NCI-H1417 treated with DMSO at 0.1 percent for 48 hours (cell line): Measurements from ENCODE around the gene PROC.
"Not testable (repeated sequence)": the region's sequence is repeated elsewhere in the genome, so short reads cannot be mapped to it uniquely, and the experiment has no call there.

ENCODE experiments used
- DNase-seq: peaks from one replicate; lab custom pipeline; 2025; lab: John Stamatoyannopoulos, UW

The PROC gene

GRCh38 chr2:127428057-127428814, 10.0 kb downstream of the PROC start:
- DNase-seq, result no peak

GRCh38 chr2:127428815-127429109, 10.5 kb downstream of the PROC start:
- no peak for DNase-seq

GRCh38 chr2:127429291-127429690, 11.1 kb downstream of the PROC start:
- no peak for DNase-seq

GRCh38 chr2:127429844-127430425, 11.7 kb downstream of the PROC start:
- DNase-seq, result no peak

GRCh38 chr2:127431408-127432023, 13.3 kb downstream of the PROC start:
- no peak for DNase-seq

- no peak for DNase-seq
Measured at GRCh38 chr2:127434515-127434914, 16.3 kb downstream of the PROC start.

- DNase-seq, result no peak
Measured at GRCh38 chr2:127437056-127437455, 18.8 kb downstream of the PROC start.

GRCh38 chr2:127437781-127438726, 19.8 kb downstream of the PROC start:
- no peak for DNase-seq

- DNase-seq, result no peak
Measured at GRCh38 chr2:127439343-127439742, 21.1 kb downstream of the PROC start.

GRCh38 chr2:127448526-127448925, 30.3 kb downstream of the PROC start:
- DNase-seq, result no peak

GRCh38 chr2:127449414-127449813, 31.2 kb downstream of the PROC start:
- no peak for DNase-seq

GRCh38 chr2:127449898-127450297, 31.7 kb downstream of the PROC start:
- no peak for DNase-seq

GRCh38 chr2:127451981-127452380, 33.8 kb downstream of the PROC start:
- DNase-seq, result no peak

- DNase-seq, result not testable (repeated sequence)
Measured at GRCh38 chr2:127452423-127452822, 34.2 kb downstream of the PROC start.

GRCh38 chr2:127453013-127453391, 34.8 kb downstream of the PROC start:
- no peak for DNase-seq

GRCh38 chr2:127453392-127454171, 35.4 kb downstream of the PROC start:
- no peak for DNase-seq

GRCh38 chr2:127454595-127455565, 36.7 kb downstream of the PROC start:
- DNase-seq, result no peak

GRCh38 chr2:127455566-127456493, 37.6 kb downstream of the PROC start:
- no peak for DNase-seq

- no peak for DNase-seq
Measured at GRCh38 chr2:127456960-127457359, 38.7 kb downstream of the PROC start.
